Activated CD4-positive, alpha-beta T cell treated with anti-CD3 and anti-CD28 coated beads for 36 hours (primary cell): Measurements from ENCODE around the gene NAT14. TPM values are rescaled to one million over a fixed set of nuclear protein-coding genes. Genes with fewer than 3 reads are reported as not detected.
A peak's percentile ranks its signal among the peaks of the same experiment; 100 is the strongest.

ENCODE experiments used
- ATAC-seq: fragments of 200-7000 bp; cut with Tn5 transposase; one replicate; pipeline ENCODE4 v1.10.0; 2021; ENCODE audit warnings: mild to moderate bottlenecking, moderate library complexity
- CTCF ChIA-PET: fragments of 350-600 bp; sonication (Branson Sonifier 250); formaldehyde crosslinking; loops from one replicate; lab custom pipeline; 2021; ENCODE audit warnings: antibody characterized with exemption; lab: Charles Lee
- POLR2A ChIA-PET: fragments of 350-600 bp; sonication (Branson Sonifier 250); formaldehyde crosslinking; loops from one replicate; lab custom pipeline; 2021; ENCODE audit warnings: antibody characterized with exemption, inconsistent platforms; lab: Charles Lee
- DNase-seq: peaks from one replicate; pipeline ENCODE4 v3.0.0-alpha.2; 2020
- H3K27ac Mint-ChIP-seq: one replicate; pipeline ENCODE4 v1.8.0; 2021; ENCODE audit warnings: mixed read lengths
- H3K27me3 Mint-ChIP-seq: one replicate; pipeline ENCODE4 v1.8.0; 2021; ENCODE audit warnings: mixed read lengths
- H3K36me3 Mint-ChIP-seq: one replicate; pipeline ENCODE4 v1.8.0; 2021; ENCODE audit warnings: low read depth, mixed read lengths
- H3K4me1 Mint-ChIP-seq: one replicate; pipeline ENCODE4 v1.8.0; 2021; ENCODE audit warnings: mixed read lengths
- H3K4me3 Mint-ChIP-seq: one replicate; pipeline ENCODE4 v1.8.0; 2021; ENCODE audit warnings: mild to moderate bottlenecking, moderate library complexity, mixed read lengths
- H3K9me3 Mint-ChIP-seq: one replicate; pipeline ENCODE4 v1.8.0; 2021; ENCODE audit warnings: low read depth, mixed read lengths
- intact Hi-C, 2 experiments: fragments of 100-400 bp; cut with DNase I in 1 of 2; cut with micrococcal nuclease in 1 of 2; formaldehyde crosslinking; loops; one replicate each; pipeline versions ENCODE4 v1.14.2 to v1.15.1; 2022 to 2024; cut with DNase I, micrococcal nuclease
- total RNA-seq, 2 experiments: library from RNA; stranded (reverse); gene quantifications; one replicate each; pipeline ENCODE4 v1.2.3, GENCODE V29; 2021

NAT14 gene
- total RNA-seq, 2 experiments from 2014 or later: 8.2 to 14.8 TPM

DNA sequence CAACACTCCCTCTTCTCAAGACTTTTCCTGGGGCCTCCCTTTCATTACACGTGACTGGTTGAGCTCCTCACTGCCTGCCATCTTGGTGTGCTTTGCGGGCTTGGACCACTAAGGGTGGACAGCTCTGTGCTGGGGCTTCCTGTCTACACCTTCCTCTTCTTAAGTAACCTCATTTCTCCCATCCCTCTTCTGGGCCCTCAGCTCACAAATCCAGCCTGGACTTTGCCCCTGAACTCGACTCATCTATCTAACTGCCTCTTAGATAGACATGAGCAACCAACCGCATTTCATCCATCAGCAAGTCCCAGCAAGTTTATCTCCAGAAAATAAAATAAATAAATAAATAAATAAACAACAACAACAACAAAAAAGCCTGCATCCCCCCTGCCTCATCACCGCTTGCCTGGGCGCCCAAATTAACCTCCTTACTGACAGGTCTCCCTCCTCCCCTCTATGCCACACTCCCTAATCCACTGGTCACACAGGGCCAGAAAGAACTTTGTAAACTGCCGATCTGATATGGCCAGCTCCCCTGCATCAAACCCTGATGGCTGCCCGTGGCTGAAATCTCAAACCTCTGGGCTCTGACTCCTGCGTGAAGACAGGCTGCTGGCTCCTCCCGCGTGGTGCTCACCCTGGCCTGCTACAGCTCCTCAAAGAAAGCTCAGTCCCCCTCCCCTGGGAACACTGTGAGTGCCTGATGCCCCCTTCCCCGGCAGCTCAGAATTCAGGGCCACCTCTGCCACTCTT is 31.3 kb upstream of the NAT14 start:
- Mint-ChIP-seq H3K27me3 (peaks cover 20% of the 10 kb centered on the region), H3K4me1 (peaks cover 8% of the 10 kb centered on the region), H3K4me3 (no peak overlapping the region), H3K27ac (no peak overlapping the region), H3K9me3 (no peaks in the 10 kb centered on the region), H3K36me3 (peaks cover 3% of the 10 kb centered on the region)
- POLR2A ChIA-PET: no interaction called here
- ATAC-seq (no peak), DNase-seq (no peak)
- CTCF ChIA-PET: interaction anchor here (0.7 to 1.1 kb wide), 4 partner anchors 8 to 218 kb away, joined by 3 to 4 read pairs (median 3); no protein-coding TSS in a partner anchor
- intact Hi-C loops: loop anchor here in 1 of 2 experiments (5.0 kb wide), 1 partner anchor 46 kb away; the partner anchor contains the start of gene UBE2S

DNA sequence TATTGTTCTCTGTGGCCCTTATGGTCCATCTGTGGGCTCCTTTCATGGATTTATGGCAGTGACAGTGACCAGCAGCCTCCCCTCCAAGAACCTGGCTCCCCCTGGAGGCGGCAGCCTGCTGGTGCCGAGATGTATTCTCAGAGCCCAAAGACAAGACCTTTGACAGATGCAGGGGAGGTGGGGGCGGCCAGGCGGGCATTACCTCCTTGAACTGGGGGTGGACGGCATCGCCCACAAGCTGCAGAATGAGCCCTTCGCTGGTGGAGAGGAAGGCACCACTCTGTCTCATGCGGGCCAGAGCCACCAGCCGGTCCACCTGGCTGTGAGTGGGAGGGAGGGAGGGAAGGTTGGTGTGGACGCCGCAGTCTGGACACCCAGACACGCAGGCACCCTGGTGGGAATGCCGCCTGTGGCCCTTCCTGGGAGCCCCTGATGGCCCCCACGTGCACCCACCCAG is 30.2 kb upstream of the NAT14 start:
- Mint-ChIP-seq H3K36me3 (peaks cover 3% of the 10 kb centered on the region), H3K27ac (no peak overlapping the region), H3K4me1 (peaks cover 8% of the 10 kb centered on the region), H3K9me3 (no peaks in the 10 kb centered on the region), H3K27me3 (peaks cover 19% of the 10 kb centered on the region), H3K4me3 (no peak overlapping the region)
- POLR2A ChIA-PET: no interaction called here
- peak; percentile 54 for ATAC-seq
- CTCF ChIA-PET: no interaction called here
- intact Hi-C loops: loop anchor here in 1 of 2 experiments (5.0 kb wide), 1 partner anchor 48 kb away; the partner anchor contains the start of gene UBE2S
- peak; percentile 73 for DNase-seq

DNA sequence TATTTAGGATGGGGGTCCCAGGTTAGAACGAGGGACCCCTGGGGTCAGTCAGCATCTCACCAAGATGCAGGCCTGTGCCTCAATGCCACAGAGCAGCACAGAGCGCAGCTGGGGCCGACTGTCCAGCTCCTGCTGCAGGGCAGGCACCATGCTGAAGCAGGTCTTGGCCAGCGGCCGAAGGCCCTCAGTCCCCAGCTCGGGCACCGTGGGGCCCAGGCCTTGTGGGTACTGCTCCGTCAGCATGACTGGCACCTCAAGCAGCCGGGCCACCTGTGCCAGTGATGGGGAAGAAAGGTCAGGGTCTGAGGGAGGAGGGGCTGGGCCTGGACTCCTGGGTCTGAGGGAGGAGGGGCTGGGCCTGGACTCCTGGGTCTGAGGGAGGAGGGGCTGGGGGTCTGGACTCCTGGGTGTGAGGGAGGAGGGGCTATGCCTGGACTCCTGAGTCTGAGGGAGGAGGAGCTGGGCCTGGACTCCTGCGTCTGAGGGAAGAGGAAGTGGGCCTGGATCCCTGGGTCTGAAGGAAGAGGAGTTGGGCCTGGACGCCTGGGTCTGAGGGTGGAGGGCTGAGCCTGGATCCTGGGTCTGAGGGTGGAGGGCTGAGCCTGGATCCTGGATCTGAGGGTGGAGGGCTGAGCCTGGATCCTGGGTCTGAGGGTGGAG is 29.3 kb upstream of the NAT14 start:
- no peak overlapping the region for H3K4me3 Mint-ChIP-seq
- ATAC-seq: no peak
- no peak for DNase-seq
- H3K27ac Mint-ChIP-seq: no peak overlapping the region
- peaks cover 15% of the 10 kb centered on the region for H3K4me1 Mint-ChIP-seq
- no peaks in the 10 kb centered on the region for H3K9me3 Mint-ChIP-seq
- intact Hi-C loops: no loop called here
- POLR2A ChIA-PET: no interaction called here
- H3K27me3 Mint-ChIP-seq: peaks cover 14% of the 10 kb centered on the region
- H3K36me3 Mint-ChIP-seq: peaks cover 3% of the 10 kb centered on the region
- CTCF ChIA-PET: no interaction called here

DNA sequence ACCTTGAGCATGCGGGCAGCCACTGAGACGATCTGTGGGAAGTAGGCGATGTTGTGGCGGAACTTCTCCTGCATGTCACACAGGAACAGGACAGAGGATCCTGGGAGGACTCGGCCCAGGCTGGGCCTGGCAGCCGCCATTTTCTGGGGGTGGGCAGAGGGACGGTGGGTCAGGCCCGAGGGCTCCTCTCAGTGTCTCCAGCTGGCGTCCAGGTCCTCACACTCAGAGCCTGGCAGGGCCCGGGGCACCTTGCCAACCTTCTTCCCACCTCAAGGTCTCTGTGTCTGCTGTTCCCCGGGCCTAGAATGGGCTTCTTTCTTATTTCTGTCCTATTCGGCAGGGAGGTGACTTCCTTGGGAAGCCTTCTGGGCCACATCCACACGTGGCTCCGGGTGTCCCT is 28.6 kb upstream of the NAT14 start:
- DNase-seq (no peak), ATAC-seq (no peak)
- Mint-ChIP-seq H3K4me1 (peaks cover 17% of the 10 kb centered on the region), H3K27ac (no peak overlapping the region), H3K9me3 (no peaks in the 10 kb centered on the region), H3K4me3 (no peak overlapping the region), H3K27me3 (peaks cover 11% of the 10 kb centered on the region), H3K36me3 (peaks cover 3% of the 10 kb centered on the region)
- ChIA-PET CTCF (no interaction called here), POLR2A (no interaction called here)
- intact Hi-C loops: no loop called here

DNA sequence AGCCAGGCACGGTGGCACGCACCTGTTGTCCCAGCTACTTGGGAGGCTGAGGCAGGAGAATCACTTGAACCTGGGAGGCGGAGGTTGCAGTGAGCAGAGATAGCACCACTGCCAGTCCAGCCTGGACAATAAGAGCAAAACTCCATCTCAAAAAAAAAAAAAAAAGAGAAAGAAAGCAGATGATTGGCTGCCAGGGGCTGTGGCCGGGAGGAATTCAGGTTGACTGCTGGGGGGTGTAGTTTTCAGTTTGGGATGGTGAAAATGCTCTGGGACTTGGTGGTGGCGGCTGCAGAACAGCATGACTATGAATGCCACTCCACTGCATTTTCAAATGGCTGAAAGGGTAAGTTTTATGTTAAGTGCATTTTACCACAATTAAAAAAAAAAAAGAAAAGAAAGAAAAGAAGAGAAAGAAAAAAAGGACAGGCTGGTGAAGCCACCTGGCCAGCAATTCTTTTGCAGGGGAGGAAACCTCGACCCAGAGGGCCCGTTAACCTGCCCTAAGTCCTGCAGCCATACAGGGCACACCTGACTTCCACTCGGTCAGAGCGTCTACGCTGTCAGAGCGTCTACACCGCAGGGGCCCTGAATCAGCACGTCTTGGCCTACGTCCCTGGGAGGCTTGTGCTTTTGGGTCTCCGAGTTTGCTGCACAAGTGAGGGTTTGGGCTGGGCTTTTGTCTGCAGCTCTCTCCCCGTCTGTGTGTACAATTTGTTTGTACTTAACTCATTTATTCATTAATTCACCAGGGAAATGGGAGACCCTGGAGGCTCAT is 27.1 kb upstream of the NAT14 start:
- intact Hi-C loops: no loop called here
- POLR2A ChIA-PET: no interaction called here
- H3K4me3 Mint-ChIP-seq: no peak overlapping the region

DNA sequence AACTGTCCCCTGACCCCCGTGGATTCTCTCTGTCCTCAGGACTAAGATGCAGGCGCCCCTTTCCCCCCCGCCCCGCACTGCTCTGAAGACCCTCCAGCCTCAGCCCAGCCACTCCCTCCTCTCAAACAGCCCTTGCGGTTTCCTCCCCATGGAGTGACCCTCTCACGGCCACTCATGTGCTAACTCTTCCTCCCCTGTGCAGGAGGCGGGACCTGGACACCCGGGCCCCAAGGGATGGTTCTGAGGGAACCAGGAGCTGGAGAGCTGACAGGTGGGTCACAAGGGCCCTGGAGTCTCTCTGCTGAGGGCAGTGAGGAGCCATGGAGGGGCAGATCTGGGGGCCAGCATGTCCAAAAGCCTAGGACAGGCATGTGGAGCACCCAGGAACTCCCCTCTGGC is 25.4 kb upstream of the NAT14 start:
- intact Hi-C loops: no loop called here
- H3K36me3 Mint-ChIP-seq: peaks cover 3% of the 10 kb centered on the region
- ChIA-PET CTCF (interaction anchor here (0.6 to 1.9 kb wide), 4 partner anchors 8 to 110 kb away, joined by 3 to 8 read pairs (median 4); partner anchors contain the start of gene NAT14), POLR2A (no interaction called here)
- H3K4me1 Mint-ChIP-seq: peaks cover 14% of the 10 kb centered on the region
- H3K27me3 Mint-ChIP-seq: no peaks in the 10 kb centered on the region
- no peak overlapping the region for H3K27ac Mint-ChIP-seq
- H3K4me3 Mint-ChIP-seq: peak overlapping the region; percentile 80
- H3K9me3 Mint-ChIP-seq: no peaks in the 10 kb centered on the region
- ATAC-seq: no peak
- DNase-seq: no peak

More for the DNA sequence above, 27.1 kb upstream of the NAT14 start:
- ATAC-seq (no peak), DNase-seq (no peak)
- Mint-ChIP-seq H3K9me3 (no peaks in the 10 kb centered on the region), H3K4me1 (peaks cover 18% of the 10 kb centered on the region), H3K27ac (no peak overlapping the region), H3K36me3 (peaks cover 3% of the 10 kb centered on the region), H3K27me3 (peaks cover 5% of the 10 kb centered on the region)
- CTCF ChIA-PET: interaction anchor here (1.1 to 1.9 kb wide), 3 partner anchors 9 to 178 kb away, joined by 3 to 8 read pairs (median 5); partner anchors contain the start of gene HSPBP1

DNA sequence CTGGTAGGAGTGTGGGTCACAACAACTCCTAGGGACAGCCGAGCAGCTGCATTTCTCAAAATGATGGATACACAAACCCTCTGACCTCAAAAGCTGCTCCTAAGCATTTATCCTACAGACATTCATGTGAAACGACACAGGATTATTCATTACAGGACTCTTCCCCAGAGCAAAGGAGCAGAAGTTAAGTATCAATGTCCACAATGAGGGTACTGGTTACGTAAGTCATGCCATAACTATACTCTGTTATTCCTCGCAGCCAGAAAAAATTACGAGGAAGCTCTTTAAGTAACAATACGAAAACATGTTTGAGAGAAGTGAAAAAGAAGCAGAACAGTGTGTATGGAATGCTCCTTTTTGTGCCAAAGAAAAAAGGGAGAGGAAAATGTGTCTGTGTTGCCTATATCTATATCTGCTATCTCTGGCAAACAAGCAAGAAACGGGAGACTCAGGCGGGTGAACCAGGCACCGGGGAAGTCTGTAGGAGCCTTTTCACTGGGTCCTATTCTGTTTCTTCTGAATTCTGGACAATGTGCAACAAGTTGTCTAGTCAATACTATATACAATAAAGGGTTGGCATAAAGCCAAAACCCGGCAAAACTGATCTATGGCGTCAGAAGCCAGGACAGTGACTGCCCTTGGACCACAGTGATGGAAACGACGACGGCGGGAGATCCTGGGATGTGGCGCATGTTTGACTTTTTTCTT is 24.9 kb upstream of the NAT14 start:
- H3K4me1 Mint-ChIP-seq: peaks cover 14% of the 10 kb centered on the region
- CTCF ChIA-PET: interaction anchor here (0.6 to 1.9 kb wide), 3 partner anchors 25 to 111 kb away, joined by 3 to 8 read pairs (median 4); partner anchors contain the start of gene NAT14
- peak overlapping the region; percentile 80 for H3K4me3 Mint-ChIP-seq
- intact Hi-C loops: loop anchor here (1.0 to 5.0 kb wide), 4 partner anchors 43 to 293 kb away; partner anchors contain the start of genes DNAAF3 (in 1 of the 2) and KMT5C (in 1 of the 2)
- no peaks in the 10 kb centered on the region for H3K27me3 Mint-ChIP-seq
- no peak for ATAC-seq
- POLR2A ChIA-PET: no interaction called here
- no peaks in the 10 kb centered on the region for H3K9me3 Mint-ChIP-seq
- DNase-seq: no peak
- peak overlapping the region; percentile 35 for H3K27ac Mint-ChIP-seq
- H3K36me3 Mint-ChIP-seq: peaks cover 3% of the 10 kb centered on the region

DNA sequence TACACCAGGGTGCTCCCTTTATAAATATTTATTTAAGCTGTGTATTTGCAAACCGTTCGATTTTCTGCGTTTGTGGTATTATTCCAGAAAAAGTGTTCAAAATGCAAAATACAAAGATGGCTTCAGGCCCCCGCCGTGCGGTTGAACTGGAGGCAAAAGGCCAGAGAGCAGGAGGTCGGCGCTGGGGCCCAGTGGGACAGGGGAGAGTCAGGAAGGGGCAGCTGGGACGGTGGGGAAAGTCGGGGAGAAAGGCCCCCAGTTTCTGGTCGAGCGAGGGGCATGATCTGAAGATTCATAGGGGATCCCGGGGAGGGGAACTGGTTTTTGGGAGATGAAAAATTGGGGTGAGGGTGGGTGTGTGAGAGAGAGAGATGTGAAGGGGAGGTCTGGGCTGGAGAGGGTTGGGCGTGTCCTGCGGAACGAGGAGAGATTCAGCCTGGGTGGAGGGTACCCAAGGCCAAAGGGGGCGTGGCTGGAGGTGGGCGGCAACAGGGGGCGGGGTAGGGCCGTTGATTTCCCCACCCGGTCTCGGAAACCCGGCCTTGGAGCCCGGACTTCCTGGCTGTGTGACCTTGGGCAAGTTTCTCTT is 24.2 kb upstream of the NAT14 start:
- DNase-seq (peak; percentile 64), ATAC-seq (no peak)
- intact Hi-C loops: loop anchor here (1.0 to 5.0 kb wide), 19 partner anchors 16 to 1011 kb away; partner anchors contain the start of genes KMT5C (in 2 of the 2), DNAAF3 (in 1 of the 2), HSPBP1 (in 1 of the 2) and LENG8 (in 1 of the 2)
- ChIA-PET POLR2A (no interaction called here), CTCF (no interaction called here)
- Mint-ChIP-seq H3K4me3 (peak overlapping the region; percentile 80), H3K27me3 (no peaks in the 10 kb centered on the region), H3K4me1 (peaks cover 14% of the 10 kb centered on the region), H3K9me3 (no peaks in the 10 kb centered on the region), H3K36me3 (no peaks in the 10 kb centered on the region), H3K27ac (peak overlapping the region; percentile 82)

DNA sequence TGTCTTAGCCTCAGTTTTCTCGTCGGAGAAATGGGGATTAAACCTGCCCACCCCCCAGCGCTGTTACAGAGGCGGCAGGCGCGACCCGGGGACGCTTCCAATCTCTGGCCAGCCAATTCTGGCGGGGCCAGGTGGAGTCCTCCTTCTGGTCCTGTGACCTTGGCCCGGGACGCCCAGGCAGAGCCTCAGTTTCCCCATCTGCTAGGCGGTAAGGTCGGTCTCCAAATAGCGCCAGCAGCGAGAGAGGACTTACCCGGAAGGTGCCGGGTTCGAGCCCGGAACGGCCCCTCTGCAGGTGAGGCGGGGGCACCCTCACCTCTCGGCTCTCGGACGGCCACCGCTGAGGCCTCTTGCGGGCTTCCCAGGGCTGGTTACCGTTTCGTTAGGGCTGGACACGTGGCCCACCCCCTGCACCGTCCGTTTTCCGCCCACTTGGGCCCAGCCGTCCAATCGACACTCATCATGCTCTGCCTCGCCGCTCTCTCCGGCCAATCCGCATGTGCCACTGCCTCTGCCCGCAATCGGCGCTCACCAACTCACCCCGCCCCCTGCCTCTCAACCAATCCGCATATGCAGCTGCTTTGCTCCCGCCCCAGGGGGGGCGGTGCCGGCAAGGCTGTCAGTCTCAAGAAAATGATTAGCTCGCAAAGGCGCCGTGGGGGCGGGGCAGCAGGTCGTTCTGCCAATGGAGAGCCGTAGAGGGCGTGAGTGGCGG is 23.6 kb upstream of the NAT14 start, which contains the start of gene ISOC2:
TSS of gene ISOC2 (minus strand) at position 384 of the 715 bp plus-strand sequence. CDS start 5,156 bp downstream, outside the sequence.
- Mint-ChIP-seq H3K36me3 (no peaks in the 10 kb centered on the region), H3K27me3 (no peaks in the 10 kb centered on the region), H3K4me1 (peaks cover 14% of the 10 kb centered on the region), H3K27ac (peak within 1 kb of the TSS; percentile 82), H3K4me3 (peak within 1 kb of the TSS; percentile 80), H3K9me3 (no peaks in the 10 kb centered on the region)
- ChIA-PET POLR2A (interaction anchor here (0.6 to 1.1 kb wide), 5 partner anchors 15 to 78 kb away, joined by 3 to 9 read pairs (median 4); partner anchors contain the start of genes TMEM238, UBE2S and ZNF628), CTCF (interaction anchor here (0.5 to 1.1 kb wide), 10 partner anchors 8 to 1347 kb away, joined by 3 to 12 read pairs (median 4); partner anchors contain the start of gene ZNF628)
- DNase-seq (peak; percentile 100), ATAC-seq (peak; percentile 98)
- intact Hi-C loops: loop anchor here (1.0 to 5.0 kb wide), 18 partner anchors 15 to 1012 kb away; partner anchors contain the start of genes KMT5C (in 2 of the 2), DNAAF3 (in 1 of the 2), HSPBP1 (in 1 of the 2) and LENG8 (in 1 of the 2)
